Stomach (tissue), 9 donors: ENCODE measurements around the gene PPP2R3C. TPM values are rescaled to one million over a fixed set of nuclear protein-coding genes. Genes with fewer than 3 reads are reported as not detected.

ENCODE experiments used
- DNase-seq, 2 donors: peaks; one replicate each; pipeline versions ENCODE4 v3.0.0 to v3.0.0-alpha.2; 2013 to 2019
- H3K27ac ChIP-seq, 5 donors: fragments of 200-600 bp in 4 of 5; sonication (generic) in 4 of 5; one replicate each; pipeline ENCODE4 v1.5.1; 2013 to 2019; ENCODE audit warnings: mild to moderate bottlenecking in 1 of 5, moderate library complexity in 1 of 5
- H3K27me3 ChIP-seq, 3 donors: fragments of 200-600 bp; sonication (generic); one replicate each; pipeline ENCODE4 v1.5.1; 2017 to 2019; ENCODE audit warnings: mixed run types in 1 of 3
- H3K36me3 ChIP-seq, 4 donors: fragments of 200-600 bp; sonication (generic); 1 replicate in 3 of 4; 2 replicates in 1 of 4; pipeline ENCODE4 v1.5.1; 2016 to 2019
- H3K4me1 ChIP-seq, 4 donors: fragments of 200-600 bp; sonication (generic); one replicate each; pipeline ENCODE4 v1.5.1; 2016 to 2019
- H3K4me3 ChIP-seq, 4 donors: fragments of 200-600 bp; sonication (generic) in 3 of 4; one replicate each; pipeline ENCODE4 v1.5.1; 2016 to 2019; ENCODE audit warnings: mild to moderate bottlenecking in 1 of 4
- H3K9me3 ChIP-seq, 4 donors: fragments of 200-600 bp; sonication (generic); one replicate each; pipeline ENCODE4 v1.5.1; 2016 to 2019
- EP300 ChIP-seq: sonication (generic); formaldehyde crosslinking; IDR thresholded peaks from one replicate; pipeline ENCODE4 v1.6.1; 2017; ENCODE audit warnings: antibody characterized with exemption
- POLR2A ChIP-seq, 4 donors: fragments of 450-650 bp; IDR thresholded peaks; one replicate each; pipeline ENCODE4 v1.6.1; 2016; ENCODE audit warnings: antibody characterized with exemption in 4 of 4, control low read depth in 2 of 4, mild to moderate bottlenecking in 1 of 4, moderate library complexity in 1 of 4
- POLR2AphosphoS5 ChIP-seq, 3 donors: sonication (generic); formaldehyde crosslinking; IDR thresholded peaks; one replicate each; pipeline ENCODE4 v1.6.1; 2016; ENCODE audit warnings: antibody characterized with exemption in 3 of 3
- WGBS, 5 donors: extraction: QIAGEN DNeasy Blood & Tissue Kit in 3 of 5; methylation state at CpG; one replicate each; pipeline versions ENCODE4 v1.1.5 to v1.1.7; 2013 to 2018; 5-methylcytosine and 5-hydroxymethylcytosine counted together
- intact Hi-C: fragments of 100-400 bp; cut with DNase I; formaldehyde crosslinking; loops from one replicate; pipeline ENCODE4 v1.15.1; 2023; ENCODE audit warnings: low total_unique reads
- polyA plus RNA-seq, 3 donors: library from polyadenylated mRNA; stranded (reverse); fragments of 200-250 nt; gene quantifications; one replicate each; pipeline ENCODE4 v1.2.3, GENCODE V29; 2013
- total RNA-seq, 5 donors: library from RNA; depleted of rRNA; stranded (reverse); fragments of >200 nt; gene quantifications; one replicate each; pipeline versions ENCODE4 v1.1.0 to v1.2.3, GENCODE V29; 2014 to 2016
- TF ChIP-seq, protein P1 (sequence below), 7 experiments: fragments of 450-650 bp in 4 of 7; fragments of 200-600 bp in 3 of 7; sonication (generic) in 3 of 7; IDR thresholded peaks; one replicate each; pipeline ENCODE4 v1.5.1; 2016 to 2019; ENCODE audit warnings: antibody characterized with exemption in 7 of 7, control low read depth in 2 of 7, mild to moderate bottlenecking in 1 of 7
- donor health status: healthy with polysubstance abuse.
- donor health status: Bipolar disorder and iron deficiency.
- donor health status: healthy.

The PPP2R3C gene
- total and polyA plus RNA-seq, 8 donors = 15.6 to 53.7 (median 24.7) TPM

GRCh38 chr14:35052637-35053036 lies 69.2 kb downstream of the PPP2R3C start:
- WGBS, 5 donors = 68 to 100% (median 93%) methylated on average over 2 of the region's 2 CpGs
- TF ChIP-seq POLR2AphosphoS5 (IDR thresholded peaks at IDR 0.05) = no peak
- TF ChIP-seq, protein P1, sequence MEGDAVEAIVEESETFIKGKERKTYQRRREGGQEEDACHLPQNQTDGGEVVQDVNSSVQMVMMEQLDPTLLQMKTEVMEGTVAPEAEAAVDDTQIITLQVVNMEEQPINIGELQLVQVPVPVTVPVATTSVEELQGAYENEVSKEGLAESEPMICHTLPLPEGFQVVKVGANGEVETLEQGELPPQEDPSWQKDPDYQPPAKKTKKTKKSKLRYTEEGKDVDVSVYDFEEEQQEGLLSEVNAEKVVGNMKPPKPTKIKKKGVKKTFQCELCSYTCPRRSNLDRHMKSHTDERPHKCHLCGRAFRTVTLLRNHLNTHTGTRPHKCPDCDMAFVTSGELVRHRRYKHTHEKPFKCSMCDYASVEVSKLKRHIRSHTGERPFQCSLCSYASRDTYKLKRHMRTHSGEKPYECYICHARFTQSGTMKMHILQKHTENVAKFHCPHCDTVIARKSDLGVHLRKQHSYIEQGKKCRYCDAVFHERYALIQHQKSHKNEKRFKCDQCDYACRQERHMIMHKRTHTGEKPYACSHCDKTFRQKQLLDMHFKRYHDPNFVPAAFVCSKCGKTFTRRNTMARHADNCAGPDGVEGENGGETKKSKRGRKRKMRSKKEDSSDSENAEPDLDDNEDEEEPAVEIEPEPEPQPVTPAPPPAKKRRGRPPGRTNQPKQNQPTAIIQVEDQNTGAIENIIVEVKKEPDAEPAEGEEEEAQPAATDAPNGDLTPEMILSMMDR (IDR thresholded peaks at IDR 0.05) = no peak
- TF ChIP-seq POLR2A (IDR thresholded peaks at IDR 0.05) = no peak
- TF ChIP-seq EP300 = no peak
- Histone ChIP-seq H3K4me3 (no peak overlapping the region), H3K27me3 (no peaks in the 10 kb centered on the region), H3K4me1 (peaks cover 0 to 45% (median 19%) of the 10 kb centered on the region in 4 donors), H3K9me3 (no peaks in the 10 kb centered on the region), H3K36me3 (peaks cover 4 to 65% (median 64%) of the 10 kb centered on the region in 4 donors), H3K27ac (no peak overlapping the region)
- DNase-seq = no peak
- intact Hi-C loops = no loop called here

- no peak overlapping the region for H3K27ac ChIP-seq
Observed at GRCh38 chr14:35051796-35052195, 70.0 kb downstream of the PPP2R3C start.

DNA sequence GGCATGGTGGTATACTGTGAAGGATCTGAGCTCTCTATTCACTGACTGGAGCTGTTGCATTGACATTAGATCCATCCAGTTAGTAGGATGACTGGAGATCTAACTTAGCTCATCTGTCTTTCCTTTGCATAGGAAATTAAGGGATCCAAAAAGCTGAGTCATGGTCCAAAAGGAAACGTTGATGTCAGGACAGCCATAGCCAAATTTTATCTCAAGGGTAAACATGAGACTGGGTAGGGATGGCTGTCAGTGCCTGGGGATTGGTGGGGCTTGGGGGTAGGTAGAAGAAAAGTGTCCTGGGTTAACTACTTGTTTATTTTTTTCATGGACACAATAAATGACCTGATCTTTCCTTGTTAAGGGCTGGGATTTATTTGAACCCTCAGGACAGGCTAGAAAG lies 71.1 kb downstream of the PPP2R3C start:
- Histone ChIP-seq H3K4me1 (peaks cover 4 to 53% (median 28%) of the 10 kb centered on the region in 4 donors), H3K27ac (peak overlapping the region in 3 of 5 donors; percentile 11 to 35 (median 31))
- intact Hi-C loops = no loop called here

More at GRCh38 chr14:35051796-35052195, 70.0 kb downstream of the PPP2R3C start:
- intact Hi-C loops = no loop called here
- Histone ChIP-seq H3K27me3 (no peaks in the 10 kb centered on the region), H3K4me1 (peaks cover 4 to 53% (median 28%) of the 10 kb centered on the region in 4 donors), H3K9me3 (no peaks in the 10 kb centered on the region), H3K36me3 (peaks cover 4 to 57% (median 56%) of the 10 kb centered on the region in 4 donors), H3K4me3 (no peak overlapping the region)
- TF ChIP-seq, protein P1 (IDR thresholded peaks at IDR 0.05) = no peak
- TF ChIP-seq POLR2A (IDR thresholded peaks at IDR 0.05) (no peak), POLR2AphosphoS5 (IDR thresholded peaks at IDR 0.05) (no peak), EP300 (no peak)
- WGBS, 5 donors = 42 to 67% (median 54%) methylated on average over 1 of the region's 1 CpG
- DNase-seq = no peak

DNA sequence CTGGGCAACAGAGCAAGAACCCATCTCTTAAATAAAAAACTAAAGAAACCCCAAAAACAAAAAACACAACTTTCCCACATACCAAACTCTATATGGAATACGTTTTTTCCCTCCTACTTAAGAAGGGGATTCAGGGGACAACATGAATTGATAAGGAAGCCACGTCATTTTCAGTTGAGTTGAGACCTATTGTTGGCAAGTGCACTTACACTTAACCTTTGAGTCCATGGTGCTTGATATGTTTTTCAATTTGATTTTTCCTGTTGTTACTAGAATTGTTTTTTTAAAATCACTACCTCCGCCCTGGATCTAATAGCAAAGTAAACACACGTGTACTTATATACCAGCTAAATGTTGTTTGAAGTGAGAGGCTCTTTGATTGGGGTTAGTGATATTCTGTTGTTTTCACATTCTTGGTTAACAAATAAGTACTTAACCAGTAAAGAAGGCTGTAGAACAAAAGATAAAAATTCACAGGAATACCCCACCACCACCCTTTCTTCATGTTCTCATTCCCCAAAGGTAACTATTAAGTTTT lies 73.7 kb downstream of the PPP2R3C start:
- DNase-seq = peak in 1 of 2 donors; percentile 53
- Histone ChIP-seq H3K36me3 (peaks cover 0 to 23% (median 19%) of the 10 kb centered on the region in 4 donors), H3K27me3 (no peaks in the 10 kb centered on the region), H3K4me3 (peak overlapping the region in 2 of 4 donors; percentile 51 to 80), H3K4me1 (peaks cover 4 to 61% (median 32%) of the 10 kb centered on the region in 4 donors), H3K9me3 (no peaks in the 10 kb centered on the region), H3K27ac (peak overlapping the region in 3 of 5 donors; percentile 95 to 100 (median 99))
- intact Hi-C loops = no loop called here
- TF ChIP-seq POLR2A (IDR thresholded peaks at IDR 0.05) (no peak), POLR2AphosphoS5 (IDR thresholded peaks at IDR 0.05) (no peak), EP300 (no peak)
- TF ChIP-seq, protein P1 (IDR thresholded peaks at IDR 0.05) = no peak
- WGBS, 5 donors = 30 to 47% (median 37%) methylated on average over 4 of the region's 4 CpGs

More for the DNA sequence above, 71.1 kb downstream of the PPP2R3C start:
- TF ChIP-seq POLR2A (IDR thresholded peaks at IDR 0.05) = no peak
- TF ChIP-seq POLR2AphosphoS5 (IDR thresholded peaks at IDR 0.05) = no peak
- TF ChIP-seq, protein P1 (IDR thresholded peaks at IDR 0.05) = no peak
- TF ChIP-seq EP300 = no peak
- Histone ChIP-seq H3K27me3 (no peaks in the 10 kb centered on the region), H3K9me3 (no peaks in the 10 kb centered on the region), H3K36me3 (peaks cover 4 to 48% (median 44%) of the 10 kb centered on the region in 4 donors), H3K4me3 (no peak overlapping the region)
- WGBS, 5 donors = 3 to 11% (median 4%) methylated on average over 1 of the region's 1 CpG
- DNase-seq = no peak
